D721Med (cell line): ENCODE measurements around the gene YJEFN3.

ENCODE experiments used
- DNase-seq: peaks from one replicate; pipeline ENCODE4 v3.0.0; 2011; ENCODE audit warnings: low spot score; ENCODE audit not compliant: insufficient read length
- FAIRE-seq: peaks from 2 replicates; lab custom pipeline; 2011; peaks lifted over from hg19 to GRCh38; lab: Jason Lieb, UNC
- CTCF ChIP-seq: IDR thresholded peaks from 2 replicates; pipeline ENCODE4 v1.5.1; 2012; ENCODE audit warnings: mild to moderate bottlenecking, control low read depth; ENCODE audit not compliant: insufficient read depth; ENCODE audit errors: missing control alignments

Gene YJEFN3

GRCh38 chr19:19528721-19529490 is at the start of gene YJEFN3:
TSS of gene YJEFN3 (plus strand) at chr19:19528911. CDS start at chr19:19528933, 22 bp downstream.
- no peak for FAIRE-seq
- DNase-seq: no peak
- no peak for TF ChIP-seq CTCF

- no peak for DNase-seq
- no peak for FAIRE-seq
- TF ChIP-seq CTCF: no peak
Measured at GRCh38 chr19:19480688-19481087, 48.0 kb upstream of the YJEFN3 start.

GRCh38 chr19:19482809-19483596 is 45.7 kb upstream of the YJEFN3 start:
- no peak for DNase-seq
- FAIRE-seq: no peak
- TF ChIP-seq CTCF: no peak

GRCh38 chr19:19485161-19485997 is 43.3 kb upstream of the YJEFN3 start:
- FAIRE-seq (no peak), DNase-seq (no peak)
- TF ChIP-seq CTCF: no peak

- no peak for TF ChIP-seq CTCF
- DNase-seq (no peak), FAIRE-seq (no peak)
Measured at GRCh38 chr19:19485998-19486290, 42.8 kb upstream of the YJEFN3 start.

GRCh38 chr19:19486343-19487076 is 42.2 kb upstream of the YJEFN3 start:
- FAIRE-seq (no peak), DNase-seq (no peak)
- TF ChIP-seq CTCF: no peak
